SK-N-SH treated with all-trans-retinoic acid at 6 μM for 48 hours (cell line): ENCODE data around the gene MAPK8IP3.

Source experiments
- ATAC-seq: fragments of 200-7000 bp; cut with Tn5 transposase; 3 replicates; pipeline ENCODE4 v1.9.1; 2020; ENCODE audit warnings: mild to moderate bottlenecking, moderate library complexity
- ARNTL ChIP-seq: fragments of 450-650 bp; formaldehyde crosslinking; IDR thresholded peaks from 2 replicates; pipeline ENCODE4 v1.5.0; 2020; ENCODE audit warnings: low read depth, mild to moderate bottlenecking, moderate library complexity, borderline replicate concordance
- BACH2 ChIP-seq: fragments of 250-450 bp; sonication (Bioruptor Pico); IDR thresholded peaks from 2 replicates; pipeline ENCODE4 v1.9.0; 2021; ENCODE audit warnings: mild to moderate bottlenecking, borderline replicate concordance
- CSDC2 ChIP-seq: fragments of 250-450 bp; sonication (Bioruptor Pico); IDR thresholded peaks from 2 replicates; pipeline ENCODE4 v1.5.0; 2020; ENCODE audit warnings: mild to moderate bottlenecking, moderate library complexity
- ESRRG ChIP-seq: fragments of 250-450 bp; sonication (Bioruptor Pico); IDR thresholded peaks from 2 replicates; pipeline ENCODE4 v1.6.1; 2021; ENCODE audit warnings: mild to moderate bottlenecking
- GLIS3 ChIP-seq: fragments of 250-450 bp; sonication (Bioruptor Pico); IDR thresholded peaks from 2 replicates; pipeline ENCODE4 v1.5.0; 2020; ENCODE audit warnings: mild to moderate bottlenecking, moderate library complexity
- ISL1 ChIP-seq: fragments of 250-450 bp; sonication (Bioruptor Pico); IDR thresholded peaks from 2 replicates; pipeline ENCODE4 v2.1.2; 2022; ENCODE audit warnings: mild to moderate bottlenecking, moderate library complexity
- RARB ChIP-seq: fragments of 250-450 bp; sonication (Bioruptor Pico); IDR thresholded peaks from 2 replicates; pipeline ENCODE4 v1.8.0; 2021; ENCODE audit warnings: mild to moderate bottlenecking, moderate library complexity
- SNAI2 ChIP-seq: fragments of 250-450 bp; sonication (Bioruptor Pico); IDR thresholded peaks from 2 replicates; pipeline ENCODE4 v1.5.0; 2020; ENCODE audit warnings: mild to moderate bottlenecking, moderate library complexity
- TCF4 ChIP-seq: fragments of 250-450 bp; sonication (Bioruptor Pico); IDR thresholded peaks from 2 replicates; pipeline ENCODE4 v1.8.0; 2021; ENCODE audit warnings: mild to moderate bottlenecking, moderate library complexity, borderline replicate concordance
- TOX ChIP-seq: fragments of 250-450 bp; sonication (Bioruptor Pico); IDR thresholded peaks from 2 replicates; pipeline ENCODE4 v1.8.0; 2021; ENCODE audit warnings: mild to moderate bottlenecking, moderate library complexity, borderline replicate concordance
- ZC3H10 ChIP-seq: fragments of 250-450 bp; sonication (Bioruptor Pico); IDR thresholded peaks from 2 replicates; pipeline ENCODE4 v1.5.1; 2021; ENCODE audit warnings: mild to moderate bottlenecking, moderate library complexity
- ZFP3 ChIP-seq: fragments of 250-450 bp; sonication (Bioruptor Pico); IDR thresholded peaks from 2 replicates; pipeline ENCODE4 v1.5.0; 2020; ENCODE audit warnings: mild to moderate bottlenecking, moderate library complexity
- ZFP30 ChIP-seq: fragments of 450-650 bp; formaldehyde crosslinking; IDR thresholded peaks from 2 replicates; pipeline ENCODE4 v1.5.0; 2022; ENCODE audit warnings: mild to moderate bottlenecking, moderate library complexity
- ZNF565 ChIP-seq: fragments of 450-650 bp; formaldehyde crosslinking; conservative IDR thresholded peaks from 2 replicates; pipeline ENCODE4 v1.5.0; 2020; ENCODE audit warnings: low read depth, mild to moderate bottlenecking, moderate library complexity
- ZNF70 ChIP-seq: fragments of 450-650 bp; formaldehyde crosslinking; IDR thresholded peaks from 2 replicates; pipeline ENCODE4 v1.5.0; 2020; ENCODE audit warnings: mild to moderate bottlenecking, moderate library complexity
- ZNF8 ChIP-seq: fragments of 450-650 bp; formaldehyde crosslinking; IDR thresholded peaks from 2 replicates; pipeline ENCODE4 v1.5.0; 2020; ENCODE audit warnings: mild to moderate bottlenecking, moderate library complexity
- TF ChIP-seq, protein P1 (sequence below): fragments of 250-450 bp; sonication (Bioruptor Pico); IDR thresholded peaks from 2 replicates; pipeline ENCODE4 v1.8.0; 2020; ENCODE audit warnings: mild to moderate bottlenecking, moderate library complexity, borderline replicate concordance
- TF ChIP-seq, protein P2 (sequence below): fragments of 250-450 bp; sonication (Bioruptor Pico); IDR thresholded peaks from 2 replicates; pipeline ENCODE4 v1.8.0; 2021; ENCODE audit warnings: low read depth, mild to moderate bottlenecking, moderate library complexity, borderline replicate concordance
- TF ChIP-seq, protein P3 (sequence below): fragments of 250-450 bp; sonication (Bioruptor Pico); IDR thresholded peaks from 2 replicates; pipeline ENCODE4 v1.5.1; 2021; ENCODE audit warnings: mild to moderate bottlenecking, moderate library complexity
- TF ChIP-seq, protein P4 (sequence below): fragments of 250-450 bp; sonication (Bioruptor Pico); IDR thresholded peaks from 2 replicates; pipeline ENCODE4 v1.5.0; 2020; ENCODE audit warnings: mild to moderate bottlenecking, moderate library complexity

MAPK8IP3 gene

DNA sequence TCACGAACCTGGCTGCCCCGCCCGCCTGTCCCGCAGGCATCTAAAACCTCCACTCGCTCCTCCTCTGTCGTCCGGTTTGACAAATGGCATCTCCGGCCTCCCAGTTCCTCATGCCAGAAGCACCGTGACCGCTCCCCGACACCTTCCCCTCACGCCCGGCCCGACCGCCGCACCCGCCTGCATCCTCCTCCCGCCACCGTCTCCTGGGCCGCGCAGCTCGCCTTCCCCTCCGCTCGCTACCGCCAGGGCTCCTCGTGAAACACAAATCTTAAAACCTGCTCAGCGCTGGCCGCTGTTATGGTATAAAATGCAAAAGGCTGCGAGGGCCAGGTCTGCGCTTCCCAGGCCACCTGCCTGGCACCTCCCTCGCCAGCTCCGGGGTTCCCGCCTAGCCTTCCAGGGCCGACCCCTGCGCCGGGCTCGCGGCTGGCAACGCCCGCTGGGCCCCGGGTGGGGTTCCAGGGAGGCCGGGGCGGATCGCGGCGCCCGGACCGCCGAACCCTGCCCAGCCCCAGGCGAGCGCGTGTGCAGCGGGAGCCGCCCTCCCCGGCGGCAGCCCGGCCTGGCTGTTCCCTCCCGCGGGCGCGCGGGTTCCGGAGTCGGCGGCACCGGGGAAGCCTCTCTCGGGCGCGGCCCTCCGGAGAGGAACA is 75.9 kb downstream of the MAPK8IP3 start:
- TF ChIP-seq, protein P1, sequence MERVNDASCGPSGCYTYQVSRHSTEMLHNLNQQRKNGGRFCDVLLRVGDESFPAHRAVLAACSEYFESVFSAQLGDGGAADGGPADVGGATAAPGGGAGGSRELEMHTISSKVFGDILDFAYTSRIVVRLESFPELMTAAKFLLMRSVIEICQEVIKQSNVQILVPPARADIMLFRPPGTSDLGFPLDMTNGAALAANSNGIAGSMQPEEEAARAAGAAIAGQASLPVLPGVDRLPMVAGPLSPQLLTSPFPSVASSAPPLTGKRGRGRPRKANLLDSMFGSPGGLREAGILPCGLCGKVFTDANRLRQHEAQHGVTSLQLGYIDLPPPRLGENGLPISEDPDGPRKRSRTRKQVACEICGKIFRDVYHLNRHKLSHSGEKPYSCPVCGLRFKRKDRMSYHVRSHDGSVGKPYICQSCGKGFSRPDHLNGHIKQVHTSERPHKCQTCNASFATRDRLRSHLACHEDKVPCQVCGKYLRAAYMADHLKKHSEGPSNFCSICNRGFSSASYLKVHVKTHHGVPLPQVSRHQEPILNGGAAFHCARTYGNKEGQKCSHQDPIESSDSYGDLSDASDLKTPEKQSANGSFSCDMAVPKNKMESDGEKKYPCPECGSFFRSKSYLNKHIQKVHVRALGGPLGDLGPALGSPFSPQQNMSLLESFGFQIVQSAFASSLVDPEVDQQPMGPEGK (CRISPR knock-in tag), result no peak
- TF ChIP-seq RARB (CRISPR knock-in tag), result no peak
- no peak; the same call in 2 of the 3 replicates for ATAC-seq

DNA sequence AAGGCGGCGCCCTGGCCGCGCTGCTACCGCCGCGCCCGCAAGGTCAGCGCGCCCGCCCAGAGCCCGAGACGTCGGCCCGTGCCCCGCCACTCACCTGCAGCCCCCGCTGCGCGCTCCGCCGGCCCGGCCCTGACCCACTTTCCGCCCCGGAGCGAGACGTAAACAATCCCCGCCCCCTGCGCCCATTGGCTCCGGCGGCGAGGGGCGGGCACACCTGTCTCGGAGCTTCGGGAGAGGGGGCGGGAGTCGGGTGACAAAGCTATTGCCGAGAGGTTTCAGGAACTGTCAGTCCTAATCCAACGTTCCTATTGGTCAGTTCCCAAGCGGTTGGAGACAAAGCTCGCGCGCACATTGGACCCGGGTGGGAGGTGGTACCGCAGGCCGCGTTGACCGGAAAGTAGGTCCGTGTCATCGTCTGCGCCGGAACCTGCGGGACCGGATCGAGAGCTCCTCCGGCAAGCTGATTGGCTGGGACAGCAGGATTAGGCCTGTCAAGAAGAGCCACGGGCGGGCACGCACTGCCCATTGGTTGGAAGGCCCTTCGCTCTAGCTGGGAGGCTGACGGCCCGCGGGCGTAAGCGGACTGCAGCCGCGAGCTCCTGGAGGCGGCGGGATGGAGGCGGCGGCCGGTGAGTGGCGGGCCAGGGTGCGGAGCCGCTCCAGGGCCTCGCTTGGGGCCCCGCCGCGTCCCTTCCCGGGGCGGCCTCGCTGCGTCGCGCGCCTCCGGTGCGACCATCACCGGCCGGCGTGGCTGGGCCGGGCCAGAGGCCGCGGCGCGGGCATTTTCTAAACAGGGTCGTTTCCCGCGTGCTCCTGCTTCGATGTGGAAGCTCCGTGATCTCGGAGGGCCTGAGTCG is 76.6 kb downstream of the MAPK8IP3 start, which contains the start of the genes NUBP2 and SPSB3:
NUBP2 (plus strand) TSS at position 553 of the 857 bp plus-strand sequence; CDS start at position 614, 61 bp downstream.
SPSB3 (minus strand) TSS at position 164 of the 857 bp plus-strand sequence. CDS start 1,088 bp downstream, outside the sequence.
- TF ChIP-seq GLIS3, result no peak
- TF ChIP-seq ISL1 (CRISPR knock-in tag), result no peak
- ATAC-seq, result peak; percentile 93

DNA sequence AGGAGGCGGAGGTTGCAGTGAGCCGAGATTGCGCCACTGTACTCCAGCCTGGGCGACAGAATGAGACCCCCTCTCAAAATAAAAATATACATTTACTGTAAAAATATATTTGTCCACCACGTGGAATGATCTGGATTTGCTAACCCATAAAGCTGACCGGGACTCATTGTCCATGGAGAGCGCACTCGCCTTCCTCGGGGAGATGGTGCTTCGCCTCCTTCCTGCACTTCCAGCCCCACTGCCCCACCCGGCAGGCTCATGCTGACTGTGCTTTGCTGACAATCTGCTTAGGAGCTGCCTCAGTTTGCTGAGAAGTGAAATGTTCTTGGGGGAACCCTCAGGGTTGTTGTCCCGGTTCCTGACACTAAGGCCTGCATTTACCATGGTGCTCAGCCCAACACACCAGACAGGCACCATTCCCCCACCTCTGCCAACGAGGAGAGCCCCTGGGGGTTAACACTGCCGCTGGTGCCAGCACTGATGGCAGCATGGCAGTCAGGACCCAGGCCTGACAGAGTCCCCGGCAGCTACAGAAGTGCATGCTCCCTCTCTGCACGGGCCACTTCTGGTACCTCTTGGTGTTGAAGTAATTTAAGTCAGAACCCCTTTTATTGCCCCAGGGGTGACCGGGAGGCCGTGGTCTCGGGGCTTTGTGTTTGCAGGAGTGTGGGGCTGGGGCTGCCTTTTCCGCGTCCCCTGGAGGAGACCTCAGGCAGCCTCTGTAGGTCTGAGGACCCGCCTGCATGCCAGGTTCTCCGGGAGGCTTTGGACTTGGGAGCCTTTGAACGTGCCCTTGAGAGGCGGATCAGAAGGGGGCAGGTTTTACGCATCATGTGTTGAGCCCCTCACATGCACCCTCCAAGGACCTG is 79.2 kb downstream of the MAPK8IP3 start:
- TF ChIP-seq ZC3H10, result no peak
- no peak for TF ChIP-seq ZFP3 (CRISPR knock-in tag)
- TF ChIP-seq ZNF565 (CRISPR knock-in tag), result no peak
- TF ChIP-seq, protein P2, sequence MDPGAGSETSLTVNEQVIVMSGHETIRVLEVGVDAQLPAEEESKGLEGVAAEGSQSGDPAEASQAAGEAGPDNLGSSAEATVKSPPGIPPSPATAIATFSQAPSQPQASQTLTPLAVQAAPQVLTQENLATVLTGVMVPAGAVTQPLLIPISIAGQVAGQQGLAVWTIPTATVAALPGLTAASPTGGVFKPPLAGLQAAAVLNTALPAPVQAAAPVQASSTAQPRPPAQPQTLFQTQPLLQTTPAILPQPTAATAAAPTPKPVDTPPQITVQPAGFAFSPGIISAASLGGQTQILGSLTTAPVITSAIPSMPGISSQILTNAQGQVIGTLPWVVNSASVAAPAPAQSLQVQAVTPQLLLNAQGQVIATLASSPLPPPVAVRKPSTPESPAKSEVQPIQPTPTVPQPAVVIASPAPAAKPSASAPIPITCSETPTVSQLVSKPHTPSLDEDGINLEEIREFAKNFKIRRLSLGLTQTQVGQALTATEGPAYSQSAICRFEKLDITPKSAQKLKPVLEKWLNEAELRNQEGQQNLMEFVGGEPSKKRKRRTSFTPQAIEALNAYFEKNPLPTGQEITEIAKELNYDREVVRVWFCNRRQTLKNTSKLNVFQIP (CRISPR knock-in tag), result no peak
- TF ChIP-seq TCF4 (CRISPR knock-in tag), result no peak
- TF ChIP-seq, protein P1 (CRISPR knock-in tag), result no peak
- no peak for TF ChIP-seq ZNF70 (CRISPR knock-in tag)
- no peak for TF ChIP-seq TOX (CRISPR knock-in tag)
- TF ChIP-seq SNAI2 (CRISPR knock-in tag), result no peak
- TF ChIP-seq, protein P3, sequence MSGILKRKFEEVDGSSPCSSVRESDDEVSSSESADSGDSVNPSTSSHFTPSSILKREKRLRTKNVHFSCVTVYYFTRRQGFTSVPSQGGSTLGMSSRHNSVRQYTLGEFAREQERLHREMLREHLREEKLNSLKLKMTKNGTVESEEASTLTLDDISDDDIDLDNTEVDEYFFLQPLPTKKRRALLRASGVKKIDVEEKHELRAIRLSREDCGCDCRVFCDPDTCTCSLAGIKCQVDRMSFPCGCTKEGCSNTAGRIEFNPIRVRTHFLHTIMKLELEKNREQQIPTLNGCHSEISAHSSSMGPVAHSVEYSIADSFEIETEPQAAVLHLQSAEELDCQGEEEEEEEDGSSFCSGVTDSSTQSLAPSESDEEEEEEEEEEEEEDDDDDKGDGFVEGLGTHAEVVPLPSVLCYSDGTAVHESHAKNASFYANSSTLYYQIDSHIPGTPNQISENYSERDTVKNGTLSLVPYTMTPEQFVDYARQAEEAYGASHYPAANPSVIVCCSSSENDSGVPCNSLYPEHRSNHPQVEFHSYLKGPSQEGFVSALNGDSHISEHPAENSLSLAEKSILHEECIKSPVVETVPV, result no peak
- no peak for TF ChIP-seq RARB (CRISPR knock-in tag)
- TF ChIP-seq ZNF8 (CRISPR knock-in tag), result no peak
- TF ChIP-seq, protein P4, sequence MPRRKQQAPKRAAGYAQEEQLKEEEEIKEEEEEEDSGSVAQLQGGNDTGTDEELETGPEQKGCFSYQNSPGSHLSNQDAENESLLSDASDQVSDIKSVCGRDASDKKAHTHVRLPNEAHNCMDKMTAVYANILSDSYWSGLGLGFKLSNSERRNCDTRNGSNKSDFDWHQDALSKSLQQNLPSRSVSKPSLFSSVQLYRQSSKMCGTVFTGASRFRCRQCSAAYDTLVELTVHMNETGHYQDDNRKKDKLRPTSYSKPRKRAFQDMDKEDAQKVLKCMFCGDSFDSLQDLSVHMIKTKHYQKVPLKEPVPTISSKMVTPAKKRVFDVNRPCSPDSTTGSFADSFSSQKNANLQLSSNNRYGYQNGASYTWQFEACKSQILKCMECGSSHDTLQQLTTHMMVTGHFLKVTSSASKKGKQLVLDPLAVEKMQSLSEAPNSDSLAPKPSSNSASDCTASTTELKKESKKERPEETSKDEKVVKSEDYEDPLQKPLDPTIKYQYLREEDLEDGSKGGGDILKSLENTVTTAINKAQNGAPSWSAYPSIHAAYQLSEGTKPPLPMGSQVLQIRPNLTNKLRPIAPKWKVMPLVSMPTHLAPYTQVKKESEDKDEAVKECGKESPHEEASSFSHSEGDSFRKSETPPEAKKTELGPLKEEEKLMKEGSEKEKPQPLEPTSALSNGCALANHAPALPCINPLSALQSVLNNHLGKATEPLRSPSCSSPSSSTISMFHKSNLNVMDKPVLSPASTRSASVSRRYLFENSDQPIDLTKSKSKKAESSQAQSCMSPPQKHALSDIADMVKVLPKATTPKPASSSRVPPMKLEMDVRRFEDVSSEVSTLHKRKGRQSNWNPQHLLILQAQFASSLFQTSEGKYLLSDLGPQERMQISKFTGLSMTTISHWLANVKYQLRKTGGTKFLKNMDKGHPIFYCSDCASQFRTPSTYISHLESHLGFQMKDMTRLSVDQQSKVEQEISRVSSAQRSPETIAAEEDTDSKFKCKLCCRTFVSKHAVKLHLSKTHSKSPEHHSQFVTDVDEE (CRISPR knock-in tag), result no peak
- TF ChIP-seq BACH2 (CRISPR knock-in tag), result no peak
- no peak for TF ChIP-seq ESRRG
- TF ChIP-seq ARNTL, result no peak
- no peak for TF ChIP-seq ZFP30 (CRISPR knock-in tag)
- TF ChIP-seq ISL1 (CRISPR knock-in tag), result no peak
- no peak for TF ChIP-seq CSDC2 (CRISPR knock-in tag)
- no peak for ATAC-seq
